Measurements from ENCODE around the gene RGS14.

Gene RGS14

GRCh38 chr5:177389241-177390169, 31.8 kb downstream of the RGS14 start:
- Histone ChIP-seq H3K9me2 (replicated peaks; ENCODE audit: insufficient read depth, low read length) (no peaks in the 10 kb centered on the region), H3K4me1 (ENCODE audit: low read length) (no peaks in the 10 kb centered on the region), H3K36me3 (replicated peaks; ENCODE audit: insufficient read depth, low read length) (no peaks in the 10 kb centered on the region), H3K9ac (ENCODE audit: low read length) (no peak overlapping the region), H4K20me1 (ENCODE audit: insufficient read depth, low read length) (no peaks in the 10 kb centered on the region), H3K4me2 (ENCODE audit: low read depth, low read length) (no peak overlapping the region), H3F3A (ENCODE audit: insufficient read depth, low read length) (no peaks in the 10 kb centered on the region), H3K27ac (ENCODE audit: low read length) (no peak overlapping the region), H3K4me3 (ENCODE audit: low read length) (no peak overlapping the region), H3K27me3 (replicated peaks; ENCODE audit: insufficient read depth, low read length) (peaks cover 30% of the 10 kb centered on the region), H3K9me3 (replicated peaks; ENCODE audit: insufficient read depth, low read length) (no peaks in the 10 kb centered on the region), H2AFZ (ENCODE audit: low read length) (no peak overlapping the region), H3K79me2 (ENCODE audit: low read length) (no peaks in the 10 kb centered on the region)
- no peak for TF ChIP-seq EZH2phosphoT487 (IDR thresholded peaks at IDR 0.05; ENCODE audit: low read length)
- no peak for TF ChIP-seq EZH2 (optimal IDR thresholded peaks at IDR 0.05; ENCODE audit: low read depth, low read length)
- no peak for TF ChIP-seq CTCF (IDR thresholded peaks at IDR 0.05; ENCODE audit: low read length)
- DNase-seq, result no peak

- Histone ChIP-seq H3K27ac (ENCODE audit: low read length) (no peak overlapping the region), H3K36me3 (replicated peaks; ENCODE audit: insufficient read depth, low read length) (no peaks in the 10 kb centered on the region), H3K4me2 (ENCODE audit: low read depth, low read length) (no peak overlapping the region)
Observed at GRCh38 chr5:177390363-177391300, 32.9 kb downstream of the RGS14 start.

GRCh38 chr5:177392765-177393164, 35.0 kb downstream of the RGS14 start:
- Histone ChIP-seq H3K27ac (ENCODE audit: low read length) (no peak overlapping the region), H3K79me2 (ENCODE audit: low read length) (no peaks in the 10 kb centered on the region), H3K4me2 (ENCODE audit: low read depth, low read length) (no peak overlapping the region), H3K4me1 (ENCODE audit: low read length) (no peaks in the 10 kb centered on the region), H3K9me2 (replicated peaks; ENCODE audit: insufficient read depth, low read length) (no peaks in the 10 kb centered on the region), H2AFZ (ENCODE audit: low read length) (no peak overlapping the region), H3K36me3 (replicated peaks; ENCODE audit: insufficient read depth, low read length) (no peaks in the 10 kb centered on the region), H3K4me3 (ENCODE audit: low read length) (no peak overlapping the region), H3K9me3 (replicated peaks; ENCODE audit: insufficient read depth, low read length) (no peaks in the 10 kb centered on the region), H4K20me1 (ENCODE audit: insufficient read depth, low read length) (no peaks in the 10 kb centered on the region), H3F3A (ENCODE audit: insufficient read depth, low read length) (no peaks in the 10 kb centered on the region), H3K9ac (ENCODE audit: low read length) (no peak overlapping the region), H3K27me3 (replicated peaks; ENCODE audit: insufficient read depth, low read length) (peaks cover 36% of the 10 kb centered on the region)
- no peak for DNase-seq
- no peak for TF ChIP-seq EZH2phosphoT487 (IDR thresholded peaks at IDR 0.05; ENCODE audit: low read length)
- TF ChIP-seq EZH2 (optimal IDR thresholded peaks at IDR 0.05; ENCODE audit: low read depth, low read length), result no peak

More at GRCh38 chr5:177390363-177391300, 32.9 kb downstream of the RGS14 start:
- peak; percentile 80 for DNase-seq
- no peak overlapping the region for H3K4me3 ChIP-seq (ENCODE audit: low read length)
- no peaks in the 10 kb centered on the region for H3K4me1 ChIP-seq (ENCODE audit: low read length)
- H3F3A ChIP-seq (ENCODE audit: insufficient read depth, low read length), result no peaks in the 10 kb centered on the region
- H3K9me3 ChIP-seq (replicated peaks; ENCODE audit: insufficient read depth, low read length), result no peaks in the 10 kb centered on the region
- TF ChIP-seq EZH2 (optimal IDR thresholded peaks at IDR 0.05; ENCODE audit: low read depth, low read length) (no peak), CTCF (IDR thresholded peaks at IDR 0.05; ENCODE audit: low read length) (peak; percentile 95)
- no peaks in the 10 kb centered on the region for H3K9me2 ChIP-seq (replicated peaks; ENCODE audit: insufficient read depth, low read length)
- no peak overlapping the region for H3K9ac ChIP-seq (ENCODE audit: low read length)
- no peaks in the 10 kb centered on the region for H3K79me2 ChIP-seq (ENCODE audit: low read length)
- no peaks in the 10 kb centered on the region for H4K20me1 ChIP-seq (ENCODE audit: insufficient read depth, low read length)
- H2AFZ ChIP-seq (ENCODE audit: low read length), result no peak overlapping the region
- peaks cover 24% of the 10 kb centered on the region for H3K27me3 ChIP-seq (replicated peaks; ENCODE audit: insufficient read depth, low read length)

All from MM.1S (cell line).